H1 (cell line): ENCODE data around the gene IGF2BP3. TPM values are rescaled to one million over a fixed set of nuclear protein-coding genes. Genes with fewer than 3 reads are reported as not detected.

Experiments used
- CTCF ChIA-PET: fragments of 300-600 bp; sonication (Branson Sonifier 250); formaldehyde crosslinking; loops from one replicate; lab custom pipeline; 2021; ENCODE audit not compliant: partially characterized antibody; lab: Charles Lee
- POLR2A ChIA-PET: fragments of 300-600 bp; sonication (Branson Sonifier 250); formaldehyde crosslinking; loops from one replicate; lab custom pipeline; 2021; ENCODE audit warnings: inconsistent platforms; ENCODE audit not compliant: partially characterized antibody; lab: Charles Lee
- DNase-seq, 2 experiments: peaks; one replicate each; pipeline versions ENCODE4 v3.0.0 to v3.0.0-alpha.2; 2010 to 2022; ENCODE audit warnings: low spot score in 2 of 2, low read depth in 1 of 2, mixed read lengths in 1 of 2
- FAIRE-seq: peaks from 2 replicates; lab custom pipeline; 2011; peaks lifted over from hg19 to GRCh38; lab: Jason Lieb, UNC
- H2AFZ ChIP-seq: 2 replicates; pipeline ENCODE4 v1.8.1; 2012; ENCODE audit warnings: low read length, inconsistent platforms
- H2AK5ac ChIP-seq: 2 replicates; pipeline ENCODE4 v1.6.1; 2013; ENCODE audit warnings: low read depth, low read length
- H2BK120ac ChIP-seq: replicated peaks from 2 replicates; pipeline ENCODE3; 2013; ENCODE audit warnings: low read depth, low read length, inconsistent platforms
- H2BK12ac ChIP-seq: 2 replicates; pipeline ENCODE4 v1.6.1; 2013; ENCODE audit warnings: low read depth, low read length
- H2BK15ac ChIP-seq: 2 replicates; pipeline ENCODE4 v1.6.1; 2013; ENCODE audit warnings: low read length
- H2BK20ac ChIP-seq: 2 replicates; pipeline ENCODE4 v1.6.1; 2013; ENCODE audit warnings: low read length
- H2BK5ac ChIP-seq: 2 replicates; pipeline ENCODE4 v1.6.1; 2013; ENCODE audit warnings: low read depth, low read length
- H3K14ac ChIP-seq: 2 replicates; pipeline ENCODE4 v1.6.1; 2013; ENCODE audit warnings: inconsistent platforms; ENCODE audit not compliant: insufficient read length
- H3K18ac ChIP-seq: 2 replicates; pipeline ENCODE4 v1.6.1; 2013; ENCODE audit warnings: low read length; ENCODE audit errors: extremely low read depth
- H3K23ac ChIP-seq: 2 replicates; pipeline ENCODE4 v1.6.1; 2013; ENCODE audit warnings: inconsistent platforms; ENCODE audit not compliant: insufficient read length
- H3K23me2 ChIP-seq: 2 replicates; pipeline ENCODE4 v1.6.1; 2013; ENCODE audit warnings: low read depth, low read length
- H3K27ac ChIP-seq: 2 replicates; pipeline ENCODE4 v1.6.1; 2011; ENCODE audit warnings: low read depth, low read length, inconsistent platforms
- H3K27me3 ChIP-seq, 4 experiments: replicated peaks in 1 of 4; 1 replicate in 1 of 4; 2 replicates in 3 of 4; pipeline versions ENCODE4 v1.6.1 to v1.8.1; 2011 to 2013; ENCODE audit warnings: low read length in 3 of 4, mild to moderate bottlenecking in 3 of 4, inconsistent platforms in 2 of 4, mixed read lengths in 2 of 4, moderate library complexity in 1 of 4; ENCODE audit not compliant: control insufficient read depth in 3 of 4, insufficient read depth in 3 of 4; ENCODE audit errors: extremely low read depth in 1 of 4
- H3K36me3 ChIP-seq, 4 experiments: 2 replicates each; pipeline versions ENCODE4 v1.6.1 to v1.8.1; 2011 to 2013; ENCODE audit warnings: mild to moderate bottlenecking in 4 of 4, low read length in 3 of 4, moderate library complexity in 2 of 4, control low read depth in 1 of 4, inconsistent platforms in 1 of 4; ENCODE audit not compliant: insufficient read depth in 4 of 4, control insufficient read depth in 2 of 4
- H3K4ac ChIP-seq: replicated peaks from 2 replicates; pipeline ENCODE3; 2013; ENCODE audit warnings: low read length, low read depth, mixed read lengths, inconsistent platforms; ENCODE audit not compliant: insufficient read length
- H3K4me1 ChIP-seq, 4 experiments: replicated peaks in 1 of 4; 1 replicate in 1 of 4; 2 replicates in 3 of 4; pipeline versions ENCODE4 v1.6.1 to v1.8.1; 2011 to 2013; ENCODE audit warnings: low read length in 3 of 4, inconsistent platforms in 2 of 4, mixed read lengths in 1 of 4; ENCODE audit not compliant: insufficient read depth in 4 of 4, control insufficient read depth in 3 of 4
- H3K4me2 ChIP-seq, 2 experiments: 2 replicates each; pipeline versions ENCODE4 v1.6.1 to v1.8.1; 2011 to 2013; ENCODE audit warnings: low read depth in 2 of 2, low read length in 2 of 2, control low read depth in 1 of 2, inconsistent platforms in 1 of 2, mild to moderate bottlenecking in 1 of 2; ENCODE audit not compliant: insufficient read depth in 1 of 2
- H3K4me3 ChIP-seq, 4 experiments: fragments of 200-600, 300-600 bp in 1 of 4; sonication (generic), shearing (Covaris generic), sonication (Bioruptor Twin) in 1 of 4; 2 replicates each; pipeline versions ENCODE4 v1.5.1 to v1.8.1; 2011 to 2016; ENCODE audit warnings: low read length in 4 of 4, low read depth in 3 of 4, control low read depth in 2 of 4, inconsistent platforms in 2 of 4, mild to moderate bottlenecking in 2 of 4, mixed read lengths in 1 of 4, moderate library complexity in 1 of 4; ENCODE audit not compliant: insufficient read depth in 2 of 4; ENCODE audit errors: extremely low read depth in 1 of 4
- H3K56ac ChIP-seq: replicated peaks from 2 replicates; pipeline ENCODE3; 2013; ENCODE audit warnings: low read depth, mild to moderate bottlenecking, mixed read lengths, low read length, inconsistent platforms; ENCODE audit not compliant: insufficient read length
- H3K79me1 ChIP-seq: 2 replicates; pipeline ENCODE4 v1.6.1; 2013; ENCODE audit warnings: low read depth, low read length, control low read depth
- H3K79me2 ChIP-seq, 2 experiments: 2 replicates each; pipeline versions ENCODE4 v1.6.1 to v1.8.1; 2012 to 2013; ENCODE audit warnings: low read length in 2 of 2, mild to moderate bottlenecking in 2 of 2, inconsistent platforms in 1 of 2; ENCODE audit not compliant: insufficient read depth in 2 of 2, control insufficient read depth in 1 of 2
- H3K9ac ChIP-seq, 4 experiments: replicated peaks in 1 of 4; 1 replicate in 1 of 4; 2 replicates in 3 of 4; pipeline versions ENCODE4 v1.6.1 to v1.8.1; 2011 to 2013; ENCODE audit warnings: low read depth in 3 of 4, low read length in 3 of 4, control low read depth in 2 of 4, mild to moderate bottlenecking in 2 of 4, moderate library complexity in 2 of 4, inconsistent platforms in 1 of 4; ENCODE audit errors: extremely low read depth in 1 of 4
- H3K9me3 ChIP-seq, 2 experiments: 2 replicates each; pipeline versions ENCODE4 v1.6.1 to v1.8.1; 2012 to 2013; ENCODE audit warnings: mild to moderate bottlenecking in 2 of 2, moderate library complexity in 2 of 2, control low read depth in 1 of 2, inconsistent platforms in 1 of 2, low read depth in 1 of 2, low read length in 1 of 2, mixed read lengths in 1 of 2; ENCODE audit not compliant: insufficient read depth in 2 of 2
- H4K20me1 ChIP-seq, 2 experiments: replicated peaks in 1 of 2; 2 replicates each; pipeline versions ENCODE3 to v1.8.1; 2011 to 2013; ENCODE audit warnings: inconsistent platforms in 2 of 2, low read length in 2 of 2, mild to moderate bottlenecking in 1 of 2; ENCODE audit not compliant: insufficient read depth in 2 of 2, control insufficient read depth in 1 of 2
- H4K5ac ChIP-seq: 2 replicates; pipeline ENCODE4 v1.6.1; 2013; ENCODE audit warnings: low read length, low read depth, mixed read lengths, inconsistent platforms; ENCODE audit not compliant: insufficient read length
- H4K8ac ChIP-seq: 2 replicates; pipeline ENCODE4 v1.8.0; 2013; ENCODE audit warnings: mild to moderate bottlenecking, moderate library complexity, low read length, inconsistent platforms; ENCODE audit not compliant: insufficient read depth; ENCODE audit errors: extremely low read depth
- H4K91ac ChIP-seq: replicated peaks from 2 replicates; pipeline ENCODE3; 2013; ENCODE audit warnings: low read length, mixed read lengths, inconsistent platforms; ENCODE audit not compliant: insufficient read length
- CBX8 ChIP-seq: fragments of 300-800, 300-1000 bp; sonication (generic); IDR thresholded peaks from 2 replicates; pipeline ENCODE4 v1.7.1; 2016; ENCODE audit warnings: low read depth, low read length, borderline replicate concordance
- CEBPB ChIP-seq: IDR thresholded peaks from 2 replicates; pipeline ENCODE4 v1.6.1; 2012; ENCODE audit warnings: low read depth, low read length
- EZH2 ChIP-seq: fragments of 200-600 bp; sonication (generic); IDR thresholded peaks from 2 replicates; pipeline ENCODE4 v1.7.1; 2012; ENCODE audit warnings: low read depth, mild to moderate bottlenecking, moderate library complexity, low read length, inconsistent platforms; ENCODE audit not compliant: severe bottlenecking
- HDAC2 ChIP-seq, 2 experiments: fragments of 300-600 bp in 1 of 2; sonication (generic) in 1 of 2; IDR thresholded peaks; 2 replicates each; pipeline ENCODE4 v1.6.1; 2011 to 2012; ENCODE audit warnings: low read depth in 2 of 2, low read length in 2 of 2, mild to moderate bottlenecking in 2 of 2, moderate library complexity in 2 of 2, borderline replicate concordance in 1 of 2, inconsistent platforms in 1 of 2
- MAX ChIP-seq: IDR thresholded peaks from 2 replicates; pipeline ENCODE4 v1.6.1; 2012; ENCODE audit warnings: inconsistent platforms
- NANOG ChIP-seq: IDR thresholded peaks from 2 replicates; pipeline ENCODE4 v1.6.1; 2011; ENCODE audit warnings: low read length, low read depth, mild to moderate bottlenecking, inconsistent platforms; ENCODE audit not compliant: insufficient read depth, poor library complexity, severe bottlenecking
- NRF1 ChIP-seq: IDR thresholded peaks from 2 replicates; pipeline ENCODE4 v1.6.1; 2011; ENCODE audit warnings: mild to moderate bottlenecking, low read depth, low read length, improper control_type of control experiment
- TBP ChIP-seq: IDR thresholded peaks from 2 replicates; pipeline ENCODE4 v1.6.1; 2011; ENCODE audit warnings: low read depth, low read length, improper control_type of control experiment
- WGBS, 2 experiments: shearing (Covaris generic) in 1 of 2; methylation state at CpG; one replicate each; pipeline versions ENCODE4 v1.1.6 to v1.1.7; 2013 to 2015; ENCODE audit warnings: low lambda C conversion rate in 2 of 2, mixed read lengths in 2 of 2, inconsistent platforms in 1 of 2, low coverage in 1 of 2, missing lambda C conversion rate in 1 of 2; ENCODE audit not compliant: insufficient replicate concordance in 2 of 2, insufficient coverage in 1 of 2, insufficient read length in 1 of 2; ENCODE audit errors: extremely low coverage in 1 of 2, missing lambda C conversion rate in 1 of 2; 5-methylcytosine and 5-hydroxymethylcytosine counted together
- polyA plus RNA-seq, 7 experiments: library from polyadenylated mRNA; depleted of rRNA in 3 of 7; stranded (reverse) in 5 of 7; unstranded in 2 of 7; fragments of >200 nt in 5 of 7; fragments of 200-250 nt in 2 of 7; gene quantifications; 1 replicate in 5 of 7; 2 replicates in 1 of 7; 4 replicates in 1 of 7; pipeline versions ENCODE4 v1.2.1 to v1.2.3, GENCODE V29; 2011 to 2013; ENCODE audit warnings: missing spikeins in 2 of 7, mixed read lengths in 2 of 7
- total RNA-seq: library from RNA; stranded (reverse); fragmentation: NEBNext Ultra II Directional; extraction: Animal tissue kit (Norgen Biotek cat#: 25700); gene quantifications from 2 replicates; pipeline ENCODE4 v1.2.1, GENCODE V29; 2021
- TF ChIP-seq, protein P1 (sequence below): IDR thresholded peaks from 2 replicates; pipeline ENCODE4 v1.6.1; 2012; ENCODE audit warnings: inconsistent platforms

Gene IGF2BP3
- total and polyA plus RNA-seq, 2 of the 8 experiments (the other 6 are each of a cell fraction or from before 2014, with no cell fraction given) = 66.3 to 193 TPM

- Histone ChIP-seq H3K9ac (no peak overlapping the region), H3K23me2 (no peaks in the 10 kb centered on the region), H3K4me2 (no peak overlapping the region), H4K5ac (no peak overlapping the region), H2AK5ac (no peak overlapping the region), H2BK12ac (no peak overlapping the region), H2AFZ (no peak overlapping the region), H3K4ac (no peak overlapping the region), H3K4me3 (no peak overlapping the region), H3K79me1 (peaks cover 3% of the 10 kb centered on the region; the same call in 1 of the 2 replicates), H3K27me3 (no peaks in the 10 kb centered on the region), H2BK20ac (no peak overlapping the region), H3K9me3 (no peaks in the 10 kb centered on the region), H4K20me1 (peaks cover 12% of the 10 kb centered on the region in 2 experiments), H3K79me2 (peaks cover 3 to 88% of the 10 kb centered on the region in 2 experiments; a peak in 3 of 4 replicates), H3K56ac (no peak overlapping the region), H3K27ac (no peak overlapping the region), H3K36me3 (peaks cover 40 to 97% (median 75%) of the 10 kb centered on the region in 4 experiments), H2BK5ac (no peak overlapping the region), H2BK120ac (no peak overlapping the region), H3K4me1 (no peaks in the 10 kb centered on the region), H3K14ac (no peak overlapping the region), H3K18ac (no peak overlapping the region), H2BK15ac (no peak overlapping the region), H4K8ac (no peak overlapping the region), H3K23ac (no peak overlapping the region), H4K91ac (no peak overlapping the region)
- no peak for DNase-seq
- ChIA-PET CTCF (interaction anchor here (0.7 to 2.1 kb wide), 3 partner anchors 14 to 201 kb away, joined by 3 to 7 read pairs (median 3); no protein-coding TSS in a partner anchor), POLR2A (interaction anchor here (0.7 to 4.0 kb wide), 5 partner anchors 11 to 111 kb away, joined by 3 to 21 read pairs (median 4); no protein-coding TSS in a partner anchor)
- WGBS, 2 experiments = 90% methylated on average over 2 of the region's 2 CpGs; no CpG with 5 or more reads in 1 of the 2 experiments
- no peak for FAIRE-seq
- no peak for TF ChIP-seq EZH2
- no peak for TF ChIP-seq NRF1
- no peak for TF ChIP-seq CBX8
- no peak for TF ChIP-seq CEBPB
- no peak for TF ChIP-seq MAX
- TF ChIP-seq TBP = no peak
- TF ChIP-seq, protein P1, sequence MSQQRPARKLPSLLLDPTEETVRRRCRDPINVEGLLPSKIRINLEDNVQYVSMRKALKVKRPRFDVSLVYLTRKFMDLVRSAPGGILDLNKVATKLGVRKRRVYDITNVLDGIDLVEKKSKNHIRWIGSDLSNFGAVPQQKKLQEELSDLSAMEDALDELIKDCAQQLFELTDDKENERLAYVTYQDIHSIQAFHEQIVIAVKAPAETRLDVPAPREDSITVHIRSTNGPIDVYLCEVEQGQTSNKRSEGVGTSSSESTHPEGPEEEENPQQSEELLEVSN = no peak
- no peak for TF ChIP-seq NANOG
- TF ChIP-seq HDAC2 (IDR thresholded peaks at IDR 0.05; ENCODE audit: borderline replicate concordance in 1 of 2, low read depth in 2 of 2, low read length in 2 of 2) = no peak
These were observed 44.5 kb upstream of the IGF2BP3 start for GRCh38 chr7:23514755-23515154.
